ENCODE data around the gene MANSC1. TPM values are rescaled to one million over a fixed set of nuclear protein-coding genes. Genes with fewer than 3 reads are reported as not detected.
A peak's percentile ranks its signal among the peaks of the same experiment; 100 is the strongest.

The MANSC1 gene
- polyA plus RNA-seq, 3 donors, result 0.24 to 2.3 (median 1.5) TPM

GRCh38 chr12:12365446-12365802, 15.4 kb upstream of the MANSC1 start:
- Mint-ChIP-seq H3K4me1 (peaks cover 13% of the 10 kb centered on the region), H3K27me3 (ENCODE audit: low read depth in 3 of 3) (no peaks in the 10 kb centered on the region), H3K9me3 (no peaks in the 10 kb centered on the region), H3K4me3 (no peak overlapping the region), H3K27ac (no peak overlapping the region), H3K36me3 (peaks cover 23 to 27% of the 10 kb centered on the region in 2 donors)
- Histone ChIP-seq H3K27ac (ENCODE audit: low read depth in 1 of 2, low read length in 2 of 2) (peak overlapping the region in 1 of 2 donors; percentile 23), H2AFZ (ENCODE audit: insufficient read depth, low read depth, low read length, poor library complexity, severe bottlenecking) (no peak overlapping the region), H4K20me1 (ENCODE audit: insufficient read depth, low read length) (no peaks in the 10 kb centered on the region), H3K79me2 (ENCODE audit: insufficient read depth, low read length) (no peaks in the 10 kb centered on the region), H3K9ac (ENCODE audit: insufficient read depth, low read length, poor library complexity, severe bottlenecking) (no peak overlapping the region), H3K4me2 (replicated peaks; ENCODE audit: extremely low read depth, low read length, poor library complexity, severe bottlenecking) (no peak overlapping the region), H3K27me3 (ENCODE audit: control insufficient read depth in 2 of 2, insufficient read depth in 2 of 2, low read length in 2 of 2) (no peaks in the 10 kb centered on the region), H3K4me3 (replicated peaks in 1 of 3; ENCODE audit: low read depth in 2 of 3, low read length in 3 of 3) (no peak overlapping the region), H3K36me3 (replicated peaks in 1 of 2; ENCODE audit: control insufficient read depth in 1 of 2, insufficient read depth in 2 of 2, low read length in 2 of 2) (peaks cover 3 to 33% of the 10 kb centered on the region in 2 donors), H3K4me1 (ENCODE audit: control insufficient read depth in 1 of 2, insufficient read depth in 2 of 2, low read length in 2 of 2) (peaks cover 0 to 6% of the 10 kb centered on the region in 2 donors), H3K9me3 (replicated peaks in 1 of 2; ENCODE audit: control insufficient read depth in 1 of 2, insufficient read depth in 1 of 2, low read length in 2 of 2) (no peaks in the 10 kb centered on the region)
- intact Hi-C loops (cut with micrococcal nuclease), result no loop called here
- TF ChIP-seq, protein P1, sequence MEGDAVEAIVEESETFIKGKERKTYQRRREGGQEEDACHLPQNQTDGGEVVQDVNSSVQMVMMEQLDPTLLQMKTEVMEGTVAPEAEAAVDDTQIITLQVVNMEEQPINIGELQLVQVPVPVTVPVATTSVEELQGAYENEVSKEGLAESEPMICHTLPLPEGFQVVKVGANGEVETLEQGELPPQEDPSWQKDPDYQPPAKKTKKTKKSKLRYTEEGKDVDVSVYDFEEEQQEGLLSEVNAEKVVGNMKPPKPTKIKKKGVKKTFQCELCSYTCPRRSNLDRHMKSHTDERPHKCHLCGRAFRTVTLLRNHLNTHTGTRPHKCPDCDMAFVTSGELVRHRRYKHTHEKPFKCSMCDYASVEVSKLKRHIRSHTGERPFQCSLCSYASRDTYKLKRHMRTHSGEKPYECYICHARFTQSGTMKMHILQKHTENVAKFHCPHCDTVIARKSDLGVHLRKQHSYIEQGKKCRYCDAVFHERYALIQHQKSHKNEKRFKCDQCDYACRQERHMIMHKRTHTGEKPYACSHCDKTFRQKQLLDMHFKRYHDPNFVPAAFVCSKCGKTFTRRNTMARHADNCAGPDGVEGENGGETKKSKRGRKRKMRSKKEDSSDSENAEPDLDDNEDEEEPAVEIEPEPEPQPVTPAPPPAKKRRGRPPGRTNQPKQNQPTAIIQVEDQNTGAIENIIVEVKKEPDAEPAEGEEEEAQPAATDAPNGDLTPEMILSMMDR (IDR thresholded peaks at IDR 0.05), result no peak
- no peak for DNase-seq
- no CpG with 5 or more reads among the region's 5 CpGs for WGBS (ENCODE audit: insufficient coverage)

- DNase-seq, result no peak
- peaks cover 23 to 27% of the 10 kb centered on the region in 2 donors for H3K36me3 Mint-ChIP-seq
- WGBS (ENCODE audit: insufficient coverage), result no CpG with 5 or more reads among the region's 4 CpGs
- Histone ChIP-seq H3K4me2 (replicated peaks; ENCODE audit: extremely low read depth, low read length, poor library complexity, severe bottlenecking) (no peak overlapping the region), H4K20me1 (ENCODE audit: insufficient read depth, low read length) (no peaks in the 10 kb centered on the region), H3K4me1 (ENCODE audit: control insufficient read depth in 1 of 2, insufficient read depth in 2 of 2, low read length in 2 of 2) (peaks cover 0 to 6% of the 10 kb centered on the region in 2 donors), H3K27me3 (ENCODE audit: control insufficient read depth in 2 of 2, insufficient read depth in 2 of 2, low read length in 2 of 2) (no peaks in the 10 kb centered on the region), H3K27ac (ENCODE audit: low read depth in 1 of 2, low read length in 2 of 2) (no peak overlapping the region), H3K9me3 (replicated peaks in 1 of 2; ENCODE audit: control insufficient read depth in 1 of 2, insufficient read depth in 1 of 2, low read length in 2 of 2) (no peaks in the 10 kb centered on the region), H3K9ac (ENCODE audit: insufficient read depth, low read length, poor library complexity, severe bottlenecking) (no peak overlapping the region), H2AFZ (ENCODE audit: insufficient read depth, low read depth, low read length, poor library complexity, severe bottlenecking) (no peak overlapping the region), H3K4me3 (replicated peaks in 1 of 3; ENCODE audit: low read depth in 2 of 3, low read length in 3 of 3) (no peak overlapping the region), H3K79me2 (ENCODE audit: insufficient read depth, low read length) (peaks cover 2% of the 10 kb centered on the region), H3K36me3 (replicated peaks in 1 of 2; ENCODE audit: control insufficient read depth in 1 of 2, insufficient read depth in 2 of 2, low read length in 2 of 2) (peaks cover 3 to 33% of the 10 kb centered on the region in 2 donors)
- H3K9me3 Mint-ChIP-seq, result no peaks in the 10 kb centered on the region
- H3K4me1 Mint-ChIP-seq, result peaks cover 17% of the 10 kb centered on the region
- no peaks in the 10 kb centered on the region for H3K27me3 Mint-ChIP-seq (ENCODE audit: low read depth in 3 of 3)
- TF ChIP-seq, protein P1 (IDR thresholded peaks at IDR 0.05), result no peak
- no peak overlapping the region for H3K27ac Mint-ChIP-seq
- intact Hi-C loops (cut with micrococcal nuclease), result no loop called here
- H3K4me3 Mint-ChIP-seq, result no peak overlapping the region
Observed at GRCh38 chr12:12364787-12365445, 14.9 kb upstream of the MANSC1 start.
